ENCODE data around the gene NR6A1.

The NR6A1 gene

DNA sequence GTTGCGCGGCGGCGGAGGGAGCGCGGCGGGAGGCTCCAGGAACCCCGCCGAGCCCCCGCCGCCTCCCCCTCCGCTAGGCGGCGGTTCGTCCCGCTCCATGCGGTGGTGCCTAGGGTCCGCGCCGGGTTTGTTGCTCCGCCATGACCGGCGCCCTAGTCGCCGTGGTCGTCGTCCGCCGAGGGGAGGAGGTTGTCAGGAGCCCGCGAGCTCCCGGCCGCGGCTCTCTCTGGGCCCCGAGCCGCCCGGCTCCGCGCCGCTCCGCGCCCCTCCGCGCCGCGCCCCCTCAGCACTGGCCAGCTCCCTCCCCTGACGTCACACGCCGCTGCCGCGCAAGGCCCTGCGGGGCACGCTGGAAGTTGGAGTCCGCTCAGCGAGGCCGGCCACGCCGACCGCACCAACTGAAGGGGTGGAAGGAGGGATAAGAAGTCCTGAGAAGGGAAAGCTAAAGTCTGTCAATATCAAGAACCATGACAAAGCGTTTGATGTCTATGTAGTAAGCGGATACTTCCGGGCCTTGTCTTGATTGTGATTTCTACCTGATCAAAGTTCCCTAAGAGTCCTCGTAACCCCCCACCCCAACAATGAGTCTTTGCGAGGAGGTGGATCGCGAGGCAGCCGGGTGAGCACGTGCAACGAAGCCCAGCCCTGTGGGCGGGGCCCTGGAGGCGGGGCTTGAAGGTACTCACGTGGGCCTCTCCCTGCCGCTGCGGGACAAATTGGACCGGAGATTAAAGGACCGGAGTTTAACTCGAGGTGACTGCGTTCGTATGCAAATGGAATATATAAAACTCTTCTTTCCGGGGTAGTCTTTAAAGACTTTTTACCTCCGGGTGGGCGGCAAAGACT is at the start of gene NR6A1 (continued):
- no peak for TF ChIP-seq ELK4 (IDR thresholded peaks at IDR 0.05; ENCODE audit: borderline replicate concordance, low read depth, low read length)
- TF ChIP-seq ZNF335 (tag by site-specific recombination; conservative IDR thresholded peaks at IDR 0.05), result peak; percentile 51; the same call in 1 of the 2 replicates
- no peak for TF ChIP-seq ZNF274 (IDR thresholded peaks at IDR 0.05; ENCODE audit: low read length)
- no peak for TF ChIP-seq ZNF274 (tag by site-specific recombination; IDR thresholded peaks at IDR 0.05; ENCODE audit: borderline replicate concordance)
- no peak for TF ChIP-seq ZNF830 (tag by site-specific recombination; IDR thresholded peaks at IDR 0.05; ENCODE audit: low read depth)
- TF ChIP-seq ZNF155 (tag by site-specific recombination; IDR thresholded peaks at IDR 0.05), result no peak
- TF ChIP-seq ZNF677 (tag by site-specific recombination; IDR thresholded peaks at IDR 0.05), result no peak
- TF ChIP-seq ZNF544 (tag by site-specific recombination; IDR thresholded peaks at IDR 0.05), result no peak
- no peak for TF ChIP-seq ZNF223 (tag by site-specific recombination; IDR thresholded peaks at IDR 0.05)
- TF ChIP-seq GLIS2 (tag by site-specific recombination; IDR thresholded peaks at IDR 0.05), result no peak; the same call in 1 of the 2 replicates
- TF ChIP-seq ZNF248 (tag by site-specific recombination; IDR thresholded peaks at IDR 0.05), result no peak
- no peak for TF ChIP-seq HOXD13 (CRISPR knock-in tag; IDR thresholded peaks at IDR 0.05; ENCODE audit: borderline replicate concordance)
- no peak for TF ChIP-seq ZNF140 (tag by site-specific recombination; IDR thresholded peaks at IDR 0.05)
- no peak for TF ChIP-seq ZNF132 (tag by site-specific recombination; IDR thresholded peaks at IDR 0.05; ENCODE audit: borderline replicate concordance)
- TF ChIP-seq, protein P1, sequence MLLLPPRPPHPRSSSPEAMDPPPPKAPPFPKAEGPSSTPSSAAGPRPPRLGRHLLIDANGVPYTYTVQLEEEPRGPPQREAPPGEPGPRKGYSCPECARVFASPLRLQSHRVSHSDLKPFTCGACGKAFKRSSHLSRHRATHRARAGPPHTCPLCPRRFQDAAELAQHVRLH (tag by site-specific recombination; IDR thresholded peaks at IDR 0.05), result no peak
- TF ChIP-seq, protein P2, sequence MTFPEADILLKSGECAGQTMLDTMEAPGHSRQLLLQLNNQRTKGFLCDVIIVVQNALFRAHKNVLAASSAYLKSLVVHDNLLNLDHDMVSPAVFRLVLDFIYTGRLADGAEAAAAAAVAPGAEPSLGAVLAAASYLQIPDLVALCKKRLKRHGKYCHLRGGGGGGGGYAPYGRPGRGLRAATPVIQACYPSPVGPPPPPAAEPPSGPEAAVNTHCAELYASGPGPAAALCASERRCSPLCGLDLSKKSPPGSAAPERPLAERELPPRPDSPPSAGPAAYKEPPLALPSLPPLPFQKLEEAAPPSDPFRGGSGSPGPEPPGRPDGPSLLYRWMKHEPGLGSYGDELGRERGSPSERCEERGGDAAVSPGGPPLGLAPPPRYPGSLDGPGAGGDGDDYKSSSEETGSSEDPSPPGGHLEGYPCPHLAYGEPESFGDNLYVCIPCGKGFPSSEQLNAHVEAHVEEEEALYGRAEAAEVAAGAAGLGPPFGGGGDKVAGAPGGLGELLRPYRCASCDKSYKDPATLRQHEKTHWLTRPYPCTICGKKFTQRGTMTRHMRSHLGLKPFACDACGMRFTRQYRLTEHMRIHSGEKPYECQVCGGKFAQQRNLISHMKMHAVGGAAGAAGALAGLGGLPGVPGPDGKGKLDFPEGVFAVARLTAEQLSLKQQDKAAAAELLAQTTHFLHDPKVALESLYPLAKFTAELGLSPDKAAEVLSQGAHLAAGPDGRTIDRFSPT (tag by site-specific recombination; IDR thresholded peaks at IDR 0.05), result no peak
- TF ChIP-seq ZNF169 (tag by site-specific recombination; IDR thresholded peaks at IDR 0.05), result no peak
- TF ChIP-seq WT1 (tag by site-specific recombination; IDR thresholded peaks at IDR 0.05), result no peak; the same call in 1 of the 2 replicates
- peak; percentile 84; the same call in 1 of the 2 replicates for TF ChIP-seq ZNF561 (tag by site-specific recombination; IDR thresholded peaks at IDR 0.05; ENCODE audit: borderline replicate concordance)
- TF ChIP-seq ZBTB6 (tag by site-specific recombination; IDR thresholded peaks at IDR 0.05), result peak; percentile 47; the same call in 1 of the 2 replicates
- TF ChIP-seq ZFP3 (tag by site-specific recombination; IDR thresholded peaks at IDR 0.05; ENCODE audit: low read depth), result no peak
- TF ChIP-seq KLF9 (tag by site-specific recombination; IDR thresholded peaks at IDR 0.05; ENCODE audit: low read depth), result peak; percentile 76
- no peak for TF ChIP-seq ZNF19 (tag by site-specific recombination; IDR thresholded peaks at IDR 0.05; ENCODE audit: low read depth)
- TF ChIP-seq ZNF558 (tag by site-specific recombination; IDR thresholded peaks at IDR 0.05), result no peak
- TF ChIP-seq ZNF521 (tag by site-specific recombination; IDR thresholded peaks at IDR 0.05), result no peak
- no peak for TF ChIP-seq YY1 (tag by site-specific recombination; IDR thresholded peaks at IDR 0.05)
- TF ChIP-seq, protein P3, sequence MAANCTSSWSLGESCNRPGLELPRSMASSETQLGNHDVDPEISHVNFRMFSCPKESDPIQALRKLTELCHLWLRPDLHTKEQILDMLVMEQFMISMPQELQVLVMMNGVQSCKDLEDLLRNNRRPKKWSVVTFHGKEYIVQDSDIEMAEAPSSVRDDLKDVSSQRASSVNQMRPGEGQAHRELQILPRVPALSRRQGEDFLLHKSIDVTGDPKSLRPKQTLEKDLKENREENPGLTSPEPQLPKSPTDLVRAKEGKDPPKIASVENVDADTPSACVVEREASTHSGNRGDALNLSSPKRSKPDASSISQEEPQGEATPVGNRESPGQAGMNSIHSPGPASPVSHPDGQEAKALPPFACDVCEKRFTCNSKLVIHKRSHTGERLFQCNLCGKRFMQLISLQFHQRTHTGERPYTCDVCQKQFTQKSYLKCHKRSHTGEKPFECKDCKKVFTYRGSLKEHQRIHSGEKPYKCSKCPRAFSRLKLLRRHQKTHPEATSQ (tag by site-specific recombination; IDR thresholded peaks at IDR 0.05), result no peak
- TF ChIP-seq ZNF174 (tag by site-specific recombination; IDR thresholded peaks at IDR 0.05), result no peak
- TF ChIP-seq, protein P4, sequence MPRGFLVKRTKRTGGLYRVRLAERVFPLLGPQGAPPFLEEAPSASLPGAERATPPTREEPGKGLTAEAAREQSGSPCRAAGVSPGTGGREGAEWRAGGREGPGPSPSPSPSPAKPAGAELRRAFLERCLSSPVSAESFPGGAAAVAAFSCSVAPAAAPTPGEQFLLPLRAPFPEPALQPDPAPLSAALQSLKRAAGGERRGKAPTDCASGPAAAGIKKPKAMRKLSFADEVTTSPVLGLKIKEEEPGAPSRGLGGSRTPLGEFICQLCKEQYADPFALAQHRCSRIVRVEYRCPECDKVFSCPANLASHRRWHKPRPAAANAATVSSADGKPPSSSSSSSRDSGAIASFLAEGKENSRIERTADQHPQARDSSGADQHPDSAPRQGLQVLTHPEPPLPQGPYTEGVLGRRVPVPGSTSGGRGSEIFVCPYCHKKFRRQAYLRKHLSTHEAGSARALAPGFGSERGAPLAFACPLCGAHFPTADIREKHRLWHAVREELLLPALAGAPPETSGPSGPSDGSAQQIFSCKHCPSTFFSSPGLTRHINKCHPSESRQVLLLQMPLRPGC (tag by site-specific recombination; IDR thresholded peaks at IDR 0.05), result no peak
- no peak for TF ChIP-seq ZNF626 (tag by site-specific recombination; IDR thresholded peaks at IDR 0.05)
- TF ChIP-seq ZNF26 (tag by site-specific recombination; IDR thresholded peaks at IDR 0.05), result no peak

Data from HEK293 (cell line).